Mucosa of descending colon (tissue), 3 donors: Measurements from ENCODE around the gene PCDHB8. TPM values are rescaled to one million over a fixed set of nuclear protein-coding genes. Genes with fewer than 3 reads are reported as not detected.
"Not testable (repeated sequence)": the region's sequence is repeated elsewhere in the genome, so short reads cannot be mapped to it uniquely, and the experiment has no call there.

Source experiments
- ATAC-seq: fragments of 200-7000 bp; cut with Tn5 transposase; one replicate; pipeline ENCODE4 v1.9.1; 2020; ENCODE audit warnings: mild to moderate bottlenecking, moderate library complexity
- DNase-seq, 3 donors: peaks; one replicate each; pipeline ENCODE4 v3.0.0-alpha.2; 2020
- H3K36me3 ChIP-seq: fragments of 200-600 bp; one replicate; pipeline ENCODE4 v1.8.0; 2021; ENCODE audit warnings: low read depth, mild to moderate bottlenecking
- H3K4me1 ChIP-seq: fragments of 200-600 bp; one replicate; pipeline ENCODE4 v1.8.0; 2021; ENCODE audit warnings: low read depth, mild to moderate bottlenecking
- H3K4me3 ChIP-seq: fragments of 200-600 bp; one replicate; pipeline ENCODE4 v1.8.0; 2021; ENCODE audit warnings: mild to moderate bottlenecking
- H3K9me3 ChIP-seq: fragments of 200-600 bp; one replicate; pipeline ENCODE4 v1.8.0; 2021; ENCODE audit warnings: mild to moderate bottlenecking
- intact Hi-C, 2 donors: fragments of 100-400 bp; cut with DNase I in 1 of 2; cut with micrococcal nuclease in 1 of 2; formaldehyde crosslinking; loops; one replicate each; pipeline versions ENCODE4 v1.11.0 to v1.11.1; 2022; cut with DNase I, micrococcal nuclease
- long read RNA-seq, 2 donors: library from polyadenylated mRNA; unstranded; transcript quantifications; one replicate each; pipeline ENCODE4 v2.0.0, GENCODE V29; 2019 to 2021
- total RNA-seq, 3 donors: library from RNA; stranded (reverse); fragmentation: NEBNext Ultra II Directional in 2 of 3; extraction: Animal tissue kit (Norgen Biotek cat#: 25700) in 2 of 3; gene quantifications; one replicate each; pipeline versions ENCODE4 v1.2.1 to v1.2.4, GENCODE V29; 2021 to 2023
- TF ChIP-seq, protein P1 (sequence below): fragments of 200-600 bp; IDR thresholded peaks from one replicate; pipeline ENCODE4 v1.8.0; 2022; ENCODE audit warnings: antibody characterized with exemption, mild to moderate bottlenecking
- donor health status: DM: no; HTN: no; CAD: no; lungs with moderate emphysema.
- donor health status: DM: no; HTN: no; CAD: no.
- donor health status: DM: no; HTN: yes; CAD: no.

The PCDHB8 gene
- 1 to 10 TPM in 1 of 3 donors, under 1 TPM in 2; 0.12 to 2.1 (median 0.72) TPM for total RNA-seq
- long read RNA-seq, donor 1, result 0 reads
- long read RNA-seq, donor 2, result 0 reads

DNA sequence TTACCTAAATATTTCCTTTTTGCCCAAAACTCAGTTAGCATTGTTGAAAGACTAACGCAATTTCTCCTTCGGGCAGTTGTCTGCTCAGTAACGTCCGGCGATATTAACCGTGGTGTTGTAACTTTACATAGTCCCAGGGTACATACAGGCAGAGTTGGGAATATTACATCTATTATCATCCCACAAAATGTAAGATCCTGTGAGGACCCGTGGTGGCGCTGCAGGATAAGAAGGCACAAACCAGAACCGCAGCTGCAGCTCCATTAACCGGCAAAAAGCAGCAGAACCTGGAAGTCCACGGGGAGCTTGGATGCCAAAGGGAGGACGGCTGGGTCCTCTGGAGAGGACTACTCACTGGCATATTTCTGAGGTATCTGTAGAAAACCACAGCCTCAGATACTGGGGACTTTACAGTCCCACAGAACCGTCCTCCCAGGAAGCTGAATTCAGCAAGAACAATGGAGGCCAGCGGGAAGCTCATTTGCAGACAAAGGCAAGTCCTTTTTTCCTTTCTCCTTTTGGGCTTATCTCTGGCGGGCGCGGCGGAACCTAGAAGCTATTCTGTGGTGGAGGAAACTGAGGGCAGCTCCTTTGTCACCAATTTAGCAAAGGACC lies at the start of gene PCDHB8:
Gene PCDHB8, plus strand, starts transcription at position 214 of the 615 bp plus-strand sequence. Its CDS starts 245 bp downstream, at position 459.
- H3K4me1 ChIP-seq, ATAC-seq, DNase-seq, H3K36me3 ChIP-seq, H3K4me3 ChIP-seq, intact Hi-C loops: not testable (repeated sequence)
- H3K9me3 ChIP-seq, result peaks cover 69% of the 10 kb centered on the region

- DNase-seq, result no peak
- no peaks in the 10 kb centered on the region for H3K36me3 ChIP-seq
- ATAC-seq, result no peak
- intact Hi-C loops, result no loop called here
- no peak within 1 kb of the TSS for H3K4me3 ChIP-seq
- H3K4me1 ChIP-seq, result no peaks in the 10 kb centered on the region
- TF ChIP-seq, protein P1, sequence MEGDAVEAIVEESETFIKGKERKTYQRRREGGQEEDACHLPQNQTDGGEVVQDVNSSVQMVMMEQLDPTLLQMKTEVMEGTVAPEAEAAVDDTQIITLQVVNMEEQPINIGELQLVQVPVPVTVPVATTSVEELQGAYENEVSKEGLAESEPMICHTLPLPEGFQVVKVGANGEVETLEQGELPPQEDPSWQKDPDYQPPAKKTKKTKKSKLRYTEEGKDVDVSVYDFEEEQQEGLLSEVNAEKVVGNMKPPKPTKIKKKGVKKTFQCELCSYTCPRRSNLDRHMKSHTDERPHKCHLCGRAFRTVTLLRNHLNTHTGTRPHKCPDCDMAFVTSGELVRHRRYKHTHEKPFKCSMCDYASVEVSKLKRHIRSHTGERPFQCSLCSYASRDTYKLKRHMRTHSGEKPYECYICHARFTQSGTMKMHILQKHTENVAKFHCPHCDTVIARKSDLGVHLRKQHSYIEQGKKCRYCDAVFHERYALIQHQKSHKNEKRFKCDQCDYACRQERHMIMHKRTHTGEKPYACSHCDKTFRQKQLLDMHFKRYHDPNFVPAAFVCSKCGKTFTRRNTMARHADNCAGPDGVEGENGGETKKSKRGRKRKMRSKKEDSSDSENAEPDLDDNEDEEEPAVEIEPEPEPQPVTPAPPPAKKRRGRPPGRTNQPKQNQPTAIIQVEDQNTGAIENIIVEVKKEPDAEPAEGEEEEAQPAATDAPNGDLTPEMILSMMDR, result no peak
- H3K9me3 ChIP-seq, result peaks cover 70% of the 10 kb centered on the region
Observed at GRCh38 chr5:141135030-141135717, 42.4 kb upstream of the PCDHB8 start, which contains the start of gene PCDHB5. PCDHB5 (plus strand) TSS chr5:141135206; CDS start chr5:141135435, 229 bp downstream.

DNA sequence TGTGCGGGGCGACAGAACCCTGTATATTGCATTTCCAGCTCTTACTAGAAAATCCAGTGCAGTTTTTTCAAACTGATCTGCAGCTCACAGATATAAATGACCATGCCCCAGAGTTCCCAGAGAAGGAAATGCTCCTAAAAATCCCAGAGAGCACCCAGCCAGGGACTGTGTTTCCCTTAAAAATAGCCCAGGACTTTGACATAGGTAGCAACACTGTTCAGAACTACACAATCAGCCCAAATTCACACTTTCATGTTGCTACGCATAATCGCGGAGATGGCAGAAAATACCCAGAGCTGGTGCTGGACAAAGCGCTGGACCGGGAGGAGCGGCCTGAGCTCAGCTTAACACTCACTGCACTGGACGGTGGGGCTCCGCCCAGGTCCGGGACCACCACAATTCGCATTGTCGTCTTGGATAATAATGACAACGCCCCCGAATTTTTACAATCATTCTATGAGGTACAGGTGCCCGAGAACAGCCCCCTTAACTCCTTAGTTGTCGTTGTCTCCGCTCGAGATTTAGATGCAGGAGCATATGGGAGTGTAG lies 41.8 kb upstream of the PCDHB8 start:
- no peak for ATAC-seq
- H3K4me3 ChIP-seq, result no peak overlapping the region
- H3K4me1 ChIP-seq, result no peaks in the 10 kb centered on the region
- H3K36me3 ChIP-seq, result no peaks in the 10 kb centered on the region
- peaks cover 70% of the 10 kb centered on the region for H3K9me3 ChIP-seq
- intact Hi-C loops, result no loop called here
- DNase-seq, result no peak
- TF ChIP-seq, protein P1, result no peak

GRCh38 chr5:141137346-141137745 lies 40.2 kb upstream of the PCDHB8 start:
- DNase-seq, ATAC-seq: not testable (repeated sequence)
- peaks cover 66% of the 10 kb centered on the region for H3K9me3 ChIP-seq

DNA sequence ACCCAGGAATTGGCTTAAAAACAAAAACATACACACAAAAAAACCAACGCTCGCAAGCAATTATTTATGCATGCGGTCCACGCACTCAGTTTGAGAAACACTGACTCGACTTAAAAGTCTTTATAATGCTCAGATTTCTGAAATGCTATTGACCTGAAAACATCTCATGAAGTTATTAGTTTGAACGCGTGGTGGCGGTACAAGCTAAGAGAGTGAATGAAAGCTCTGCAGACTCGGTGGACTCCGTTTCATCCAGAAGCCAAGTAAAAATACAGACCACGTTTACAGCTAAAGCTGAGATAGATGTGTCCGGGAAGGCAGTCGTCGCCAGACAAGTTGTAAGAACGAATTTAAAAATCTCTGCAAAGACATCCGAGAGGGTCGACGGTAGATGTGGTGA lies 27.8 kb upstream of the PCDHB8 start, which contains the start of gene PCDHB6:
Gene PCDHB6, plus strand, starts transcription at position 246 of the 400 bp plus-strand sequence. CDS start 201 bp downstream, outside the sequence.
- H3K4me3 ChIP-seq, result no peak within 1 kb of the TSS
- no peak for DNase-seq
- intact Hi-C loops, result no loop called here
- H3K36me3 ChIP-seq, result no peaks in the 10 kb centered on the region
- TF ChIP-seq, protein P1, result no peak
- H3K9me3 ChIP-seq, result peaks cover 39% of the 10 kb centered on the region
- H3K4me1 ChIP-seq, result no peaks in the 10 kb centered on the region
- ATAC-seq, result no peak

More at GRCh38 chr5:141137346-141137745, 40.2 kb upstream of the PCDHB8 start:
- H3K4me1 ChIP-seq, intact Hi-C loops, H3K36me3 ChIP-seq, H3K4me3 ChIP-seq: not testable (repeated sequence)

DNA sequence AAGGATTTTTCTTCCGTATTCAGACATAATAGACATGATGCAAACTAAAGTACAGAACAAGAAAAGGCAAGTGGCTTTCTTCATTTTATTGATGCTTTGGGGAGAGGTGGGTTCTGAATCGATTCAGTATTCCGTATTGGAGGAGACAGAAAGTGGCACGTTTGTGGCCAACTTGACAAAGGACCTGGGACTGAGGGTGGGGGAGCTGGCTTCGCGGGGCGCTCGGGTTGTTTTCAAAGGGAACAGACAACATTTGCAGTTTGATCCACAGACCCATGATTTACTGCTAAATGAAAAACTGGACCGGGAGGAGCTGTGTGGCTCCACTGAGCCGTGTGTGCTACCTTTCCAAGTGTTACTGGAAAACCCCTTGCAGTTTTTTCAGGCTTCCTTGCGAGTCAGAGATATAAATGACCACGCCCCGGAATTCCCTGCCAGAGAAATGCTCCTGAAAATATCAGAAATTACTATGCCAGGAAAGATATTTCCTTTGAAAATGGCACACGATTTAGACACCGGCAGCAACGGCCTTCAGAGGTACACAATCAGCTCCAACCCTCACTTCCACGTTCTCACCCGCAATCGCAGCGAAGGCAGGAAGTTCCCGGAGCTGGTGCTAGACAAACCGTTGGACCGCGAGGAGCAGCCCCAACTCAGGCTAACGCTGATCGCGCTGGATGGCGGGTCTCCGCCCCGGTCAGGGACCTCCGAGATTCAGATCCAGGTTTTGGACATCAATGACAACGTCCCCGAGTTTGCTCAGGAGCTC lies 27.2 kb upstream of the PCDHB8 start:
- peaks cover 41% of the 10 kb centered on the region for H3K9me3 ChIP-seq
- no peak for ATAC-seq
- H3K4me1 ChIP-seq, result no peaks in the 10 kb centered on the region
- no peaks in the 10 kb centered on the region for H3K36me3 ChIP-seq
- TF ChIP-seq, protein P1, result no peak
- DNase-seq, result no peak
- intact Hi-C loops, result no loop called here
- no peak overlapping the region for H3K4me3 ChIP-seq
